GM21423 (cell line): ENCODE results near the gene MDM2.
"Not testable (repeated sequence)": the region's sequence is repeated elsewhere in the genome, so short reads cannot be mapped to it uniquely, and the experiment has no call there.

Source experiments
- ATAC-seq: cut with Tn5 transposase; IDR thresholded peaks from one replicate; pipeline ENCODE4 v1.9.1; 2021; ENCODE audit warnings: mild to moderate bottlenecking, moderate library complexity; ENCODE audit not compliant: unreplicated experiment

Gene MDM2

GRCh38 chr12:68785358-68785757 lies 22.6 kb upstream of the MDM2 start:
- ATAC-seq: no peak

GRCh38 chr12:68785823-68786222 lies 22.2 kb upstream of the MDM2 start:
- ATAC-seq: no peak

- no peak for ATAC-seq
Measured at GRCh38 chr12:68786929-68787328, 21.0 kb upstream of the MDM2 start.

- ATAC-seq: no peak
Measured at GRCh38 chr12:68788554-68789143, 19.3 kb upstream of the MDM2 start.

GRCh38 chr12:68789144-68789878 lies 18.7 kb upstream of the MDM2 start:
- ATAC-seq: no peak

- no peak for ATAC-seq
Measured at GRCh38 chr12:68790081-68790951, 17.7 kb upstream of the MDM2 start.

- ATAC-seq: no peak
Measured at GRCh38 chr12:68790952-68791234, 17.1 kb upstream of the MDM2 start.

GRCh38 chr12:68791897-68792481 lies 16.0 kb upstream of the MDM2 start:
- no peak for ATAC-seq

- ATAC-seq: peak; percentile 94
Measured at GRCh38 chr12:68792952-68793351, 15.0 kb upstream of the MDM2 start.

GRCh38 chr12:68793436-68793835 lies 14.5 kb upstream of the MDM2 start:
- ATAC-seq: no peak

GRCh38 chr12:68793975-68794652 lies 13.9 kb upstream of the MDM2 start:
- no peak for ATAC-seq

GRCh38 chr12:68794653-68795251 lies 13.2 kb upstream of the MDM2 start:
- no peak for ATAC-seq

GRCh38 chr12:68796399-68796798 lies 11.6 kb upstream of the MDM2 start:
- no peak for ATAC-seq

- no peak for ATAC-seq
Measured at GRCh38 chr12:68798882-68799234, 9.1 kb upstream of the MDM2 start.

GRCh38 chr12:68800294-68800693 lies 7.7 kb upstream of the MDM2 start:
- no peak for ATAC-seq

- ATAC-seq: not testable (repeated sequence)
Measured at GRCh38 chr12:68801124-68801523, 6.9 kb upstream of the MDM2 start.

- ATAC-seq: not testable (repeated sequence)
Measured at GRCh38 chr12:68802372-68802745, 5.6 kb upstream of the MDM2 start.

- not testable (repeated sequence) for ATAC-seq
Measured at GRCh38 chr12:68802911-68803651, 4.9 kb upstream of the MDM2 start.

GRCh38 chr12:68803948-68804656 lies 3.9 kb upstream of the MDM2 start:
- no peak for ATAC-seq
